HG03378 (cell line): ENCODE results near the gene FKBP4.
"Not testable (repeated sequence)": the region's sequence is repeated elsewhere in the genome, so short reads cannot be mapped to it uniquely, and the experiment has no call there.

Experiments used
- ATAC-seq: cut with Tn5 transposase; IDR thresholded peaks from one replicate; pipeline ENCODE4 v1.9.1; 2021; ENCODE audit warnings: mild to moderate bottlenecking, moderate library complexity; ENCODE audit not compliant: unreplicated experiment

FKBP4 gene

GRCh38 chr12:2794736-2795289 lies at the start of gene FKBP4:
FKBP4 (plus strand) TSS chr12:2794970; CDS start chr12:2795140, 170 bp downstream.
- peak; percentile 50 for ATAC-seq

- no peak for ATAC-seq
Measured at GRCh38 chr12:2745655-2746054, 49.1 kb upstream of the FKBP4 start.

GRCh38 chr12:2749580-2749979 lies 45.2 kb upstream of the FKBP4 start:
- ATAC-seq, result no peak

- ATAC-seq, result no peak
Measured at GRCh38 chr12:2750185-2750584, 44.6 kb upstream of the FKBP4 start.

- ATAC-seq, result no peak
Measured at GRCh38 chr12:2751230-2751629, 43.5 kb upstream of the FKBP4 start.

- ATAC-seq, result no peak
Measured at GRCh38 chr12:2751686-2752085, 43.1 kb upstream of the FKBP4 start.

GRCh38 chr12:2752676-2753371 lies 41.9 kb upstream of the FKBP4 start:
- ATAC-seq, result no peak

- ATAC-seq, result no peak
Measured at GRCh38 chr12:2753536-2753935, 41.2 kb upstream of the FKBP4 start.

GRCh38 chr12:2754208-2754607 lies 40.6 kb upstream of the FKBP4 start:
- no peak for ATAC-seq

GRCh38 chr12:2756756-2757155 lies 38.0 kb upstream of the FKBP4 start:
- no peak for ATAC-seq

GRCh38 chr12:2759733-2760132 lies 35.0 kb upstream of the FKBP4 start:
- no peak for ATAC-seq

- no peak for ATAC-seq
Measured at GRCh38 chr12:2764398-2764797, 30.4 kb upstream of the FKBP4 start.

- ATAC-seq, result no peak
Measured at GRCh38 chr12:2765052-2765451, 29.7 kb upstream of the FKBP4 start.

GRCh38 chr12:2765608-2766007 lies 29.2 kb upstream of the FKBP4 start:
- no peak for ATAC-seq

- ATAC-seq, result no peak
Measured at GRCh38 chr12:2768224-2768961, 26.4 kb upstream of the FKBP4 start.

- ATAC-seq, result no peak
Measured at GRCh38 chr12:2769866-2770533, 24.8 kb upstream of the FKBP4 start.

- ATAC-seq, result not testable (repeated sequence)
Measured at GRCh38 chr12:2770544-2770943, 24.2 kb upstream of the FKBP4 start.

GRCh38 chr12:2772370-2772769 lies 22.4 kb upstream of the FKBP4 start:
- no peak for ATAC-seq

- ATAC-seq, result no peak
Measured at GRCh38 chr12:2773199-2773875, 21.4 kb upstream of the FKBP4 start.

- ATAC-seq, result no peak
Measured at GRCh38 chr12:2775431-2775830, 19.3 kb upstream of the FKBP4 start.
